ENCODE measurements around the gene AUTS2. TPM values are rescaled to one million over a fixed set of nuclear protein-coding genes. Genes with fewer than 3 reads are reported as not detected.
A peak's percentile ranks its signal among the peaks of the same experiment; 100 is the strongest.

The AUTS2 gene
- total and polyA plus RNA-seq, 9 of the 15 experiments (the other 6 are each of a cell fraction or from before 2014, with no cell fraction given): 0.58 TPM; not detected in 8

DNA sequence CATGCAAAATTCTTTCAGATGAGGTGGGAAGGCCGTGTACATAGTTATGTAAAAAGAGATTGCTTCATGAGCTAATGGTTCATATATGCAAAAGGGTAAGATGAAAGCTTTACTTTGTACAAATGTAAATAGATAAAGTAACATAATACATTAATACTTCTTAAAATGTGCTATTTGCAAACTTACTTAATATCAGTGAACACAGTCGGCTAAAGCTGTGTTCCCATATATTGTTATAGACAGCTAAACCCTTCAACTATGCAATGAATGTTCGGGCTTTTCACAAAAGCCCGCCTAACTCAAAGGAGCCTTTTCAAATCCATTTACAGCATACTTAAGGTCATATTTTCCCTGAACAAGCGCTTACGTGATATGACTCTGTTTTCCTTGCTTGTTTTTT, 1193.1 kb downstream of the AUTS2 start:
- Histone ChIP-seq H3K4me1 (replicated peaks in 1 of 2; ENCODE audit: control insufficient read depth in 2 of 2, insufficient read depth in 2 of 2, low read length in 2 of 2) (peaks cover 0 to 17% of the 10 kb centered on the region in 2 experiments; a peak in 2 of 5 replicates), H3K9me3 (replicated peaks; ENCODE audit: control insufficient read depth, insufficient read depth, low read depth, low read length) (no peaks in the 10 kb centered on the region), H3K9me1 (ENCODE audit: control insufficient read depth, insufficient read depth, low read length) (no peaks in the 10 kb centered on the region), H3K9ac (ENCODE audit: insufficient read depth in 1 of 2, low read depth in 2 of 2, low read length in 2 of 2) (no peak overlapping the region), H3K4me2 (ENCODE audit: insufficient read depth, low read length) (no peak overlapping the region), H4K20me1 (replicated peaks; ENCODE audit: control insufficient read depth, insufficient read depth, low read length) (no peaks in the 10 kb centered on the region; the same call in 1 of the 2 replicates), H3K4me3 (no peak overlapping the region), H2AFZ (ENCODE audit: low read depth, low read length) (no peak overlapping the region), H3K27ac (ENCODE audit: extremely low read depth, low read depth, low read length) (no peak overlapping the region), H3K27me3 (ENCODE audit: control insufficient read depth in 2 of 2, insufficient read depth in 2 of 2, low read length in 2 of 2) (peaks cover 46 to 47% of the 10 kb centered on the region in 2 experiments), H3K36me3 (ENCODE audit: control insufficient read depth, insufficient read depth, low read length) (no peaks in the 10 kb centered on the region), H3K79me2 (ENCODE audit: control insufficient read depth, insufficient read depth, low read length) (no peaks in the 10 kb centered on the region)
- POLR2A ChIA-PET: no interaction called here
- intact Hi-C loops (cut with micrococcal nuclease) (no loop called here), in situ Hi-C loops (cut with MboI) (no loop called here)
- ATAC-seq (no peak), DNase-seq (ENCODE audit: extremely low read depth in 1 of 4, low spot score in 3 of 4) (no peak), FAIRE-seq (no peak)
- WGBS (ENCODE audit: insufficient coverage, low coverage, missing lambda C conversion rate): 4% methylated on average over 6 of the region's 6 CpGs
- TF ChIP-seq PHF20 (IDR thresholded peaks at IDR 0.05; ENCODE audit: partially characterized antibody) (no peak), BRF1 (IDR thresholded peaks at IDR 0.05; ENCODE audit: borderline replicate concordance, extremely low read depth, insufficient read length) (no peak), EGR1 (conservative IDR thresholded peaks at IDR 0.05) (0 out of 2 replicates have a peak, but pooled peaks have one; percentile 6)
- CTCF ChIA-PET (ENCODE audit: low intra/inter-chr PET ratio): no interaction called here
- no TSS peak for BruUV-seq (replicated peaks)

DNA sequence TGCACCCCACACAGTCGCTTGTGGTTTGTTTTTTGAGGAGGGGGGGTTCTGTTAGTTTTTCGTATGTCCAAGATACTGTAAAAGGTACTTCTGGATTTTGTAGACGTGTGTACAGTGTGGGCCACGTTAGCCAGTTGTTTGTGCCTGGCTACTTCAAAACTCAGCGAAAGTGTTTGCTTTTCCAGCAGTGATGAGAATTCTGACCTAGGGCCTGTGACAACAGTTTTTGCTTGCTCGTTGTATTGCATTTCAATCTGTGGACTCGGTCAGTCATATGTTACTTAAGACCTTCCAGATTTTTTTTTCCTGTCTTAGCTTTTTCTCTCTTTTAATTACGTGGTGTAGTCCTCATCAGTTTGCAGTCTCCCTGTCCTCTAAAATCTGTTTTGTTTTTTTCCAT, 1194.8 kb downstream of the AUTS2 start:
- intact Hi-C loops (cut with micrococcal nuclease): no loop called here
- H3K9me1 ChIP-seq (ENCODE audit: control insufficient read depth, insufficient read depth, low read length): no peaks in the 10 kb centered on the region
- no peak for DNase-seq (ENCODE audit: extremely low read depth in 1 of 4, low spot score in 3 of 4)
- no peak overlapping the region for H3K27ac ChIP-seq (ENCODE audit: extremely low read depth, low read depth, low read length)
- H3K36me3 ChIP-seq (ENCODE audit: control insufficient read depth, insufficient read depth, low read length): no peaks in the 10 kb centered on the region
- H3K4me3 ChIP-seq: no peak overlapping the region
- H3K4me1 ChIP-seq (replicated peaks in 1 of 2; ENCODE audit: control insufficient read depth in 2 of 2, insufficient read depth in 2 of 2, low read length in 2 of 2): peaks cover 0 to 12% of the 10 kb centered on the region in 2 experiments; a peak in 2 of 5 replicates
- no peak for FAIRE-seq
- H3K79me2 ChIP-seq (ENCODE audit: control insufficient read depth, insufficient read depth, low read length): no peaks in the 10 kb centered on the region
- no peak overlapping the region for H3K4me2 ChIP-seq (ENCODE audit: insufficient read depth, low read length)
- POLR2A ChIA-PET: no interaction called here
- no peak overlapping the region for H2AFZ ChIP-seq (ENCODE audit: low read depth, low read length)
- H4K20me1 ChIP-seq (replicated peaks; ENCODE audit: control insufficient read depth, insufficient read depth, low read length): no peaks in the 10 kb centered on the region; the same call in 1 of the 2 replicates
- in situ Hi-C loops (cut with MboI): no loop called here
- no peak overlapping the region for H3K9ac ChIP-seq (ENCODE audit: insufficient read depth in 1 of 2, low read depth in 2 of 2, low read length in 2 of 2)
- under 1% methylated on average over 8 of the region's 8 CpGs for WGBS (ENCODE audit: insufficient coverage, low coverage, missing lambda C conversion rate)
- no peak for ATAC-seq
- H3K27me3 ChIP-seq (ENCODE audit: control insufficient read depth in 2 of 2, insufficient read depth in 2 of 2, low read length in 2 of 2): peaks cover 34 to 37% of the 10 kb centered on the region in 2 experiments
- no TSS peak for BruUV-seq (replicated peaks)
- no peaks in the 10 kb centered on the region for H3K9me3 ChIP-seq (replicated peaks; ENCODE audit: control insufficient read depth, insufficient read depth, low read depth, low read length)
- CTCF ChIA-PET (ENCODE audit: low intra/inter-chr PET ratio): no interaction called here
- TF ChIP-seq BCOR (IDR thresholded peaks at IDR 0.05) (no peak), FOXA1 (IDR thresholded peaks at IDR 0.05; ENCODE audit: borderline replicate concordance) (no peak), MEIS2 (IDR thresholded peaks at IDR 0.05; ENCODE audit: partially characterized antibody) (no peak), SMAD1 (IDR thresholded peaks at IDR 0.05; ENCODE audit: low read depth, low read length, partially characterized antibody) (no peak), BRD4 (IDR thresholded peaks at IDR 0.05) (no peak), NR2F6 (CRISPR knock-in tag; IDR thresholded peaks at IDR 0.05) (no peak), JUN (IDR thresholded peaks at IDR 0.05; ENCODE audit: borderline replicate concordance, low read depth, low read length) (no peak), JUN (CRISPR knock-in tag; IDR thresholded peaks at IDR 0.05; ENCODE audit: borderline replicate concordance) (no peak)
- TF ChIP-seq, protein P1, sequence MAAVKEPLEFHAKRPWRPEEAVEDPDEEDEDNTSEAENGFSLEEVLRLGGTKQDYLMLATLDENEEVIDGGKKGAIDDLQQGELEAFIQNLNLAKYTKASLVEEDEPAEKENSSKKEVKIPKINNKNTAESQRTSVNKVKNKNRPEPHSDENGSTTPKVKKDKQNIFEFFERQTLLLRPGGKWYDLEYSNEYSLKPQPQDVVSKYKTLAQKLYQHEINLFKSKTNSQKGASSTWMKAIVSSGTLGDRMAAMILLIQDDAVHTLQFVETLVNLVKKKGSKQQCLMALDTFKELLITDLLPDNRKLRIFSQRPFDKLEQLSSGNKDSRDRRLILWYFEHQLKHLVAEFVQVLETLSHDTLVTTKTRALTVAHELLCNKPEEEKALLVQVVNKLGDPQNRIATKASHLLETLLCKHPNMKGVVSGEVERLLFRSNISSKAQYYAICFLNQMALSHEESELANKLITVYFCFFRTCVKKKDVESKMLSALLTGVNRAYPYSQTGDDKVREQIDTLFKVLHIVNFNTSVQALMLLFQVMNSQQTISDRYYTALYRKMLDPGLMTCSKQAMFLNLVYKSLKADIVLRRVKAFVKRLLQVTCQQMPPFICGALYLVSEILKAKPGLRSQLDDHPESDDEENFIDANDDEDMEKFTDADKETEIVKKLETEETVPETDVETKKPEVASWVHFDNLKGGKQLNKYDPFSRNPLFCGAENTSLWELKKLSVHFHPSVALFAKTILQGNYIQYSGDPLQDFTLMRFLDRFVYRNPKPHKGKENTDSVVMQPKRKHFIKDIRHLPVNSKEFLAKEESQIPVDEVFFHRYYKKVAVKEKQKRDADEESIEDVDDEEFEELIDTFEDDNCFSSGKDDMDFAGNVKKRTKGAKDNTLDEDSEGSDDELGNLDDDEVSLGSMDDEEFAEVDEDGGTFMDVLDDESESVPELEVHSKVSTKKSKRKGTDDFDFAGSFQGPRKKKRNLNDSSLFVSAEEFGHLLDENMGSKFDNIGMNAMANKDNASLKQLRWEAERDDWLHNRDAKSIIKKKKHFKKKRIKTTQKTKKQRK (IDR thresholded peaks at IDR 0.05; ENCODE audit: borderline replicate concordance, low read depth, low read length): no peak
- TF ChIP-seq, protein P2, sequence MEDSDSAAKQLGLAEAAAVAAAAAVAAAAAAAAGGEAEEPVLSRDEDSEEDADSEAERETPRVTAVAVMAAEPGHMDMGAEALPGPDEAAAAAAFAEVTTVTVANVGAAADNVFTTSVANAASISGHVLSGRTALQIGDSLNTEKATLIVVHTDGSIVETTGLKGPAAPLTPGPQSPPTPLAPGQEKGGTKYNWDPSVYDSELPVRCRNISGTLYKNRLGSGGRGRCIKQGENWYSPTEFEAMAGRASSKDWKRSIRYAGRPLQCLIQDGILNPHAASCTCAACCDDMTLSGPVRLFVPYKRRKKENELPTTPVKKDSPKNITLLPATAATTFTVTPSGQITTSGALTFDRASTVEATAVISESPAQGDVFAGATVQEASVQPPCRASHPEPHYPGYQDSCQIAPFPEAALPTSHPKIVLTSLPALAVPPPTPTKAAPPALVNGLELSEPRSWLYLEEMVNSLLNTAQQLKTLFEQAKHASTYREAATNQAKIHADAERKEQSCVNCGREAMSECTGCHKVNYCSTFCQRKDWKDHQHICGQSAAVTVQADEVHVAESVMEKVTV (CRISPR knock-in tag; IDR thresholded peaks at IDR 0.05): no peak
